ENCODE data around the gene SCN3A. TPM values are rescaled to one million over a fixed set of nuclear protein-coding genes. Genes with fewer than 3 reads are reported as not detected.

SCN3A gene
- total RNA-seq, 1 experiment from 2014 or later = not detected

DNA sequence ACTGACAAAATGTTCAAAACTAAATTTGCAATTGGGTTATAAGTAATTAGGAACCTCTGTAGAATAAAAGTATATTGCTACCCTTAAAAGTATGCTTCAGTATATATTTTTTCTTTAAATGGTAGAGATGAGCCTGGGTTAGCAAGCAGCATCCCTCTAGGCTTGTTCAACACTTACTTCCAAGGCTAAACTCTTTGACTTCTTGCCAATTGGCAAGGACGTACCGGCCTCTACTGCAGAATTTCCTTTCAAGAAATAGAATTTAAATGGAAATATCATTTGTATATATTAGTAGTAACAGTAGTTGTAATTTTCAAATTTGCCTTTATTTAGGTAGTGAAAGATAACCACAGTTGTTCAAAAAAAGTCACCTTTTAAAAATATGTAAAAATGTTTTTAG, 143.4 kb downstream of the SCN3A start:
- H3K4me1 ChIP-seq (ENCODE audit: control insufficient read depth, insufficient read depth, low read length) = no peaks in the 10 kb centered on the region
- H3K27ac ChIP-seq (ENCODE audit: low read length) = no peak overlapping the region
- H3K36me3 ChIP-seq (ENCODE audit: control insufficient read depth, insufficient read depth, low read length) = no peaks in the 10 kb centered on the region
- no TSS peak for BruUV-seq (replicated peaks)
- ATAC-seq (no peak), DNase-seq (ENCODE audit: low read depth, low spot score) (no peak)
- in situ Hi-C loops (cut with HindIII; ENCODE audit: low pct_unique_long_range_greater_than_20kb, low sequenced_read_pairs) = no loop called here
- H3K27me3 ChIP-seq (ENCODE audit: control insufficient read depth, insufficient read depth, low read length) = no peaks in the 10 kb centered on the region
- H3K9me3 ChIP-seq (ENCODE audit: control insufficient read depth, insufficient read depth, low read depth, low read length) = no peaks in the 10 kb centered on the region
- no peak overlapping the region for H3K4me3 ChIP-seq (ENCODE audit: low read depth in 2 of 2, low read length in 2 of 2)
- TF ChIP-seq, protein P1, sequence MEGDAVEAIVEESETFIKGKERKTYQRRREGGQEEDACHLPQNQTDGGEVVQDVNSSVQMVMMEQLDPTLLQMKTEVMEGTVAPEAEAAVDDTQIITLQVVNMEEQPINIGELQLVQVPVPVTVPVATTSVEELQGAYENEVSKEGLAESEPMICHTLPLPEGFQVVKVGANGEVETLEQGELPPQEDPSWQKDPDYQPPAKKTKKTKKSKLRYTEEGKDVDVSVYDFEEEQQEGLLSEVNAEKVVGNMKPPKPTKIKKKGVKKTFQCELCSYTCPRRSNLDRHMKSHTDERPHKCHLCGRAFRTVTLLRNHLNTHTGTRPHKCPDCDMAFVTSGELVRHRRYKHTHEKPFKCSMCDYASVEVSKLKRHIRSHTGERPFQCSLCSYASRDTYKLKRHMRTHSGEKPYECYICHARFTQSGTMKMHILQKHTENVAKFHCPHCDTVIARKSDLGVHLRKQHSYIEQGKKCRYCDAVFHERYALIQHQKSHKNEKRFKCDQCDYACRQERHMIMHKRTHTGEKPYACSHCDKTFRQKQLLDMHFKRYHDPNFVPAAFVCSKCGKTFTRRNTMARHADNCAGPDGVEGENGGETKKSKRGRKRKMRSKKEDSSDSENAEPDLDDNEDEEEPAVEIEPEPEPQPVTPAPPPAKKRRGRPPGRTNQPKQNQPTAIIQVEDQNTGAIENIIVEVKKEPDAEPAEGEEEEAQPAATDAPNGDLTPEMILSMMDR (IDR thresholded peaks at IDR 0.05) = no peak
- TF ChIP-seq SIN3A (IDR thresholded peaks at IDR 0.05; ENCODE audit: borderline replicate concordance, insufficient read depth, low read depth, low read length) (no peak), TCF7L2 (IDR thresholded peaks at IDR 0.05; ENCODE audit: low read depth, low read length) (no peak), POLR2AphosphoS5 (IDR thresholded peaks at IDR 0.05; ENCODE audit: low read depth, low read length) (no peak)
- TF ChIP-seq, protein P2, sequence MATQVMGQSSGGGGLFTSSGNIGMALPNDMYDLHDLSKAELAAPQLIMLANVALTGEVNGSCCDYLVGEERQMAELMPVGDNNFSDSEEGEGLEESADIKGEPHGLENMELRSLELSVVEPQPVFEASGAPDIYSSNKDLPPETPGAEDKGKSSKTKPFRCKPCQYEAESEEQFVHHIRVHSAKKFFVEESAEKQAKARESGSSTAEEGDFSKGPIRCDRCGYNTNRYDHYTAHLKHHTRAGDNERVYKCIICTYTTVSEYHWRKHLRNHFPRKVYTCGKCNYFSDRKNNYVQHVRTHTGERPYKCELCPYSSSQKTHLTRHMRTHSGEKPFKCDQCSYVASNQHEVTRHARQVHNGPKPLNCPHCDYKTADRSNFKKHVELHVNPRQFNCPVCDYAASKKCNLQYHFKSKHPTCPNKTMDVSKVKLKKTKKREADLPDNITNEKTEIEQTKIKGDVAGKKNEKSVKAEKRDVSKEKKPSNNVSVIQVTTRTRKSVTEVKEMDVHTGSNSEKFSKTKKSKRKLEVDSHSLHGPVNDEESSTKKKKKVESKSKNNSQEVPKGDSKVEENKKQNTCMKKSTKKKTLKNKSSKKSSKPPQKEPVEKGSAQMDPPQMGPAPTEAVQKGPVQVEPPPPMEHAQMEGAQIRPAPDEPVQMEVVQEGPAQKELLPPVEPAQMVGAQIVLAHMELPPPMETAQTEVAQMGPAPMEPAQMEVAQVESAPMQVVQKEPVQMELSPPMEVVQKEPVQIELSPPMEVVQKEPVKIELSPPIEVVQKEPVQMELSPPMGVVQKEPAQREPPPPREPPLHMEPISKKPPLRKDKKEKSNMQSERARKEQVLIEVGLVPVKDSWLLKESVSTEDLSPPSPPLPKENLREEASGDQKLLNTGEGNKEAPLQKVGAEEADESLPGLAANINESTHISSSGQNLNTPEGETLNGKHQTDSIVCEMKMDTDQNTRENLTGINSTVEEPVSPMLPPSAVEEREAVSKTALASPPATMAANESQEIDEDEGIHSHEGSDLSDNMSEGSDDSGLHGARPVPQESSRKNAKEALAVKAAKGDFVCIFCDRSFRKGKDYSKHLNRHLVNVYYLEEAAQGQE (IDR thresholded peaks at IDR 0.05; ENCODE audit: insufficient read depth in 1 of 2, low read depth in 2 of 2, low read length in 1 of 2) = no peak
- CTCF ChIA-PET = no interaction called here
- intact Hi-C loops (cut with micrococcal nuclease; ENCODE audit: unreplicated experiment) = no loop called here
- POLR2A ChIA-PET = no interaction called here

DNA sequence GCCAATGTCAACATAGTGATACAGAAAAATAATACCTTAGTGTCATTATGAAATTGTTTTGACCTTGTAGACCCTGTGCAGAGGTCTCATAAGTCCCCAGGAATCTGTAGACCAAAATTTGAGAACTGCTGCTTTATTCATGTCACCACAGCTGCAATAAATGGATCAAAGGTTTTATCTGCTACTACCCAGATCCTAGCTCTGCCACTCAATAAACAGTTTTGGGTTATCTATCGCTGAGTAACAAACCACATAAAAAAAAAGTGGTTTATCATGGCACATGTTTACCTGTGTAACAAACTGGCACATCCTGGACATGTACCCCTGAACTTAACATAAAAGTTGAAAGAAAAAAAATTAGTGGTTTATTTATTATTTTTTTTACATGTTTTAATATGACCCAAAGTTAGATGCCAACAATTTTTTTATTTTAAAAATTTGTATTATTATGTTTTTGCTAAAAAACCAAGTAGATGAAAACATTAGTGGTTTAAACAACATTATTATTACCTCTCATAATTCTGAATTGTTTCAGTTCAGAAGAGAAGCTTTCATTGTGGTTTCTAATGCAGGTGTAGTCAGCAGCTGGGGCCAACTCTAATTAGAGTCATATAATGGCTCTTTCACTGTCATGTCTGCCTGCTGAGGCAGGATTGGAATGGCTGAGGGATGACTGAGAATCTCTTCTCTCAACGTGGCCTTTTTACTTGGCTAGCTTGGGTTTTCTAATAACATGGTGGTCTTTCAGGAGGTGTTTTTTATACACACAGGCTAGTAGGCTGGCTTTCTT, 145.2 kb downstream of the SCN3A start:
- BruUV-seq (replicated peaks) = no TSS peak
- ChIA-PET POLR2A (no interaction called here), CTCF (no interaction called here)
- H3K4me1 ChIP-seq (ENCODE audit: control insufficient read depth, insufficient read depth, low read length) = no peaks in the 10 kb centered on the region
- H3K27me3 ChIP-seq (ENCODE audit: control insufficient read depth, insufficient read depth, low read length) = no peaks in the 10 kb centered on the region
- H3K27ac ChIP-seq (ENCODE audit: low read length) = no peak overlapping the region
- H3K36me3 ChIP-seq (ENCODE audit: control insufficient read depth, insufficient read depth, low read length) = no peaks in the 10 kb centered on the region
- no peak for TF ChIP-seq TCF7L2 (IDR thresholded peaks at IDR 0.05; ENCODE audit: low read depth, low read length)
- TF ChIP-seq SIN3A (IDR thresholded peaks at IDR 0.05; ENCODE audit: borderline replicate concordance, insufficient read depth, low read depth, low read length) = no peak
- TF ChIP-seq, protein P2 (IDR thresholded peaks at IDR 0.05; ENCODE audit: insufficient read depth in 1 of 2, low read depth in 2 of 2, low read length in 1 of 2) = no peak
- TF ChIP-seq POLR2AphosphoS5 (IDR thresholded peaks at IDR 0.05; ENCODE audit: low read depth, low read length) = no peak
- TF ChIP-seq, protein P1 (IDR thresholded peaks at IDR 0.05) = no peak
- H3K9me3 ChIP-seq (ENCODE audit: control insufficient read depth, insufficient read depth, low read depth, low read length) = no peaks in the 10 kb centered on the region
- no peak for ATAC-seq
- DNase-seq (ENCODE audit: low read depth, low spot score) = no peak
- H3K4me3 ChIP-seq (ENCODE audit: low read depth in 2 of 2, low read length in 2 of 2) = no peak overlapping the region
- intact Hi-C loops (cut with micrococcal nuclease; ENCODE audit: unreplicated experiment) = no loop called here
- in situ Hi-C loops (cut with HindIII; ENCODE audit: low pct_unique_long_range_greater_than_20kb, low sequenced_read_pairs) = no loop called here
